Endothelial cell of umbilical vein (primary cell): ENCODE results near the gene CFAP99.

ENCODE experiments used
- CTCF ChIP-seq, 2 donors: IDR thresholded peaks; 1 replicate in 1 of 2; 2 replicates in 1 of 2; pipeline ENCODE4 v1.5.1; 2011; ENCODE audit warnings: low read length in 2 of 2, mild to moderate bottlenecking in 2 of 2, moderate library complexity in 2 of 2, control low read depth in 1 of 2, inconsistent platforms in 1 of 2, low read depth in 1 of 2; ENCODE audit not compliant: insufficient read depth in 1 of 2; ENCODE audit errors: extremely low read depth in 1 of 2
- EZH2 ChIP-seq: IDR thresholded peaks from 2 replicates; pipeline ENCODE4 v1.6.1; 2012; ENCODE audit warnings: borderline replicate concordance, low read depth, mild to moderate bottlenecking, moderate library complexity, low read length, inconsistent platforms; ENCODE audit not compliant: severe bottlenecking
- POLR2AphosphoS5 ChIP-seq: IDR thresholded peaks from 2 replicates; pipeline ENCODE4 v1.6.1; 2012; ENCODE audit warnings: low read depth, mild to moderate bottlenecking, control low read depth, low read length, moderate library complexity; ENCODE audit not compliant: insufficient read depth

GRCh38 chr4:2446656-2447564 is 28.2 kb downstream of the CFAP99 start:
- TF ChIP-seq CTCF (IDR thresholded peaks at IDR 0.05; ENCODE audit: extremely low read depth in 1 of 2, insufficient read depth in 1 of 2, low read depth in 1 of 2, low read length in 2 of 2) (no peak), POLR2AphosphoS5 (no peak), EZH2 (no peak)
